ENCODE measurements around the gene CENPP.

CENPP gene

DNA sequence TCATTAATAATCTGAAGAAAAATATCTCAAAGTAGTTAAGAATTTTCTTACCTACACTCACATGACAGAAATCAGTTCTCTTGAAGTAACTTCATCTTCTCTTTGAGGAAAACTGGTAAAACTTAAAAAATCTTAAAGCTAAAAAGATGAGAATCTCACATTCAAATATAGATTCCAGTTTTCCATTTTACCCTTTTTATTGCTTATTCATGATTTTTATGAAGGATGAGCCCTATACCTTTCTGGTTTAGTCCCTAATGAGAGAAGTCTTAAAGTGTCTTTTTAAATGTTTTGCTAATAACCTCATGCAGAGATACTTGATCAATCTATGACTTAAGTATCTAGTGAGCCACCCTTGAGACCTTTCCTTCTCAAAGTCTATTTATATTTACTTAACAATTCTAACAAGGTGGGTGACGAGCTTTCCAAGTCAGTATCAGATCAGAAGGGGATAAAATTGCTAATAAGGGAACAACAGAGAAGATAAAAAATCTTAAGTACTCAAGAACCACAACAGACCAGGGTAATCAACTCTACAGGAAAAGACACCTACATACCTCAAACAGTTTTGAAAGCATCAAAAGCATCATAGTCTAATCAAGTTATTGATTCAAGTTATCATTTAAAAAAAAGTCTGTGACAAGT lies 34.8 kb upstream of the CENPP start:
- H3K36me3 ChIP-seq = peaks cover 4 to 31% (median 11%) of the 10 kb centered on the region in 3 donors
- H3K4me1 ChIP-seq = peaks cover 0 to 28% (median 17%) of the 10 kb centered on the region in 4 donors
- H3K4me3 ChIP-seq = no peak overlapping the region
- H3K9me3 ChIP-seq = no peaks in the 10 kb centered on the region
- intact Hi-C loops (cut with DNase I; ENCODE audit: low total_unique reads) = no loop called here
- DNase-seq = no peak
- TF ChIP-seq, protein P1, sequence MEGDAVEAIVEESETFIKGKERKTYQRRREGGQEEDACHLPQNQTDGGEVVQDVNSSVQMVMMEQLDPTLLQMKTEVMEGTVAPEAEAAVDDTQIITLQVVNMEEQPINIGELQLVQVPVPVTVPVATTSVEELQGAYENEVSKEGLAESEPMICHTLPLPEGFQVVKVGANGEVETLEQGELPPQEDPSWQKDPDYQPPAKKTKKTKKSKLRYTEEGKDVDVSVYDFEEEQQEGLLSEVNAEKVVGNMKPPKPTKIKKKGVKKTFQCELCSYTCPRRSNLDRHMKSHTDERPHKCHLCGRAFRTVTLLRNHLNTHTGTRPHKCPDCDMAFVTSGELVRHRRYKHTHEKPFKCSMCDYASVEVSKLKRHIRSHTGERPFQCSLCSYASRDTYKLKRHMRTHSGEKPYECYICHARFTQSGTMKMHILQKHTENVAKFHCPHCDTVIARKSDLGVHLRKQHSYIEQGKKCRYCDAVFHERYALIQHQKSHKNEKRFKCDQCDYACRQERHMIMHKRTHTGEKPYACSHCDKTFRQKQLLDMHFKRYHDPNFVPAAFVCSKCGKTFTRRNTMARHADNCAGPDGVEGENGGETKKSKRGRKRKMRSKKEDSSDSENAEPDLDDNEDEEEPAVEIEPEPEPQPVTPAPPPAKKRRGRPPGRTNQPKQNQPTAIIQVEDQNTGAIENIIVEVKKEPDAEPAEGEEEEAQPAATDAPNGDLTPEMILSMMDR (IDR thresholded peaks at IDR 0.05) = no peak
- H3K27ac ChIP-seq = no peak overlapping the region
- H3K27me3 ChIP-seq = no peaks in the 10 kb centered on the region

DNA sequence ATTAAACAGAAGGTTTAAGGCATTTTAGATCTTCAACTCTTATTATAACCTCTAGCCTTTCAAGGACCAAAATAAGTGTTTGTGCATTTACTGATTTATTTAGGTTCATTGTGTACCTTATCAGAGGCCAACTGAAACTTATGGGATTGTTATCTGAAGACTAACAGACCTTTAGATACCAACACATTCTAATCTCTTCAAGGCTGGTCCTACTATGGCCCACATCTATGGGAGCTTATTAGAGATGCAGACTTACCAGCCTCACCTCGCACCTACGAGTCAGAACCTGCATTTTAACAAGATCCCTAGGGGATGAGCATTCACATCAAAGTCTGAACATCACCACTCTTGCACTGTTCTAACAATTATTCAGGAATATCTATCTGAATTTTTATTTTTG lies 34.2 kb upstream of the CENPP start:
- TF ChIP-seq, protein P1 (IDR thresholded peaks at IDR 0.05) = no peak
- no peaks in the 10 kb centered on the region for H3K27me3 ChIP-seq

DNA sequence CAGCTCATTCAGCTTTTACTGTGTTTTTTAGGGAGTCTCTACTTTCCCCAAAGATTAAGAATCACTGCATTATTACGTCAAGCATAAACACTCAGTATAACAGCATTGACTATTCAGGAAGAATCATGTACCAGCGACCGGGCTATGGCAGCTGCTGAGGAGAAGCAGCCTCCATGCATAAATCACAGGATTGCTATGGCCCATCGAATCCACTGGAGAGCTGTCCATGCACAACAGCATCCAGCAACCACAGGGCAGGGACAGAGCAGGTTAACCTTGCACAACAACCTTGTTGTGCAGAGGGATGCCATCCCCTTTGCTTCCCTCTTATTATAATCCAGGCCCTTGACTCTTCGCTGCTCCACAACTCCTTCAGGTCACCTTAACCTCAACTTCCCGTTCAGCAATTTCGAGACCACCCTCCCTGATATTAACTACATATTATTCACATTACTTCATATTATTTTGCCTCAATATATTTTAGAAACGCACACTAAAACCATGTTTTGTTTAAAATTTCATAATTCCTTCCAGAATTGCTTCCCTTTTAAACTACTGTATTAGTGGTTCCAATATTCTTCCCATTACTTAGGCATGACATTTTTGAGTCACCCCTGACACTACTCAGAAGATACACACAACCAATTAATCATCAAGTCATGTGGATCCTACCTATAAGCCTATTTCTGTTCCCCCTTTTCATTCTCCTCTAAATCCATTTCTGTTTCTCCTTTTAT lies 33.2 kb upstream of the CENPP start:
- H3K36me3 ChIP-seq = peaks cover 2 to 23% (median 16%) of the 10 kb centered on the region in 3 donors
- TF ChIP-seq, protein P1 (IDR thresholded peaks at IDR 0.05) = no peak
- peaks cover 0 to 28% (median 17%) of the 10 kb centered on the region in 4 donors for H3K4me1 ChIP-seq
- H3K4me3 ChIP-seq = peak overlapping the region; percentile 64 to 84
- H3K27me3 ChIP-seq = no peaks in the 10 kb centered on the region
- DNase-seq = no peak
- peak overlapping the region; percentile 70 to 76 for H3K27ac ChIP-seq
- H3K9me3 ChIP-seq = no peaks in the 10 kb centered on the region
- intact Hi-C loops (cut with DNase I; ENCODE audit: low total_unique reads) = no loop called here

More for the DNA sequence above, 34.2 kb upstream of the CENPP start:
- no peak overlapping the region for H3K27ac ChIP-seq
- H3K36me3 ChIP-seq = peaks cover 0 to 24% (median 8%) of the 10 kb centered on the region in 3 donors
- no peak overlapping the region for H3K4me3 ChIP-seq
- intact Hi-C loops (cut with DNase I; ENCODE audit: low total_unique reads) = no loop called here
- H3K9me3 ChIP-seq = no peaks in the 10 kb centered on the region
- H3K4me1 ChIP-seq = peaks cover 0 to 28% (median 17%) of the 10 kb centered on the region in 4 donors
- no peak for DNase-seq

DNA sequence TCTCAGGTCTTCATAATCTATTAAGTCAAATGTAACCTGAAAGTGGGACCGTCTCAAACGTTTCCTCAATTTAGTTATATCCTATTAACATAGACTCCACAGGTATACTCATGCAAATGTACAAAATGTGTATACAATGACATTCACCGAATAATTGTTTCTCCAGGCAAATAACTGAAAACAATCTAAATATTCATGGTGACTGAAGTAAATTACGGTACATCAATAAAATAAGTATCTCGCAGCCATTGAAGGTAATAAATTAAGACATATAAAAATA lies 32.7 kb upstream of the CENPP start:
- Histone ChIP-seq H3K36me3 (peaks cover 7 to 23% (median 16%) of the 10 kb centered on the region in 3 donors), H3K4me3 (peak overlapping the region; percentile 64 to 84), H3K27me3 (no peaks in the 10 kb centered on the region), H3K27ac (peak overlapping the region; percentile 70 to 76), H3K4me1 (peaks cover 0 to 28% (median 17%) of the 10 kb centered on the region in 4 donors), H3K9me3 (no peaks in the 10 kb centered on the region)
- TF ChIP-seq, protein P1 (IDR thresholded peaks at IDR 0.05) = no peak
- no peak for DNase-seq
- intact Hi-C loops (cut with DNase I; ENCODE audit: low total_unique reads) = no loop called here

DNA sequence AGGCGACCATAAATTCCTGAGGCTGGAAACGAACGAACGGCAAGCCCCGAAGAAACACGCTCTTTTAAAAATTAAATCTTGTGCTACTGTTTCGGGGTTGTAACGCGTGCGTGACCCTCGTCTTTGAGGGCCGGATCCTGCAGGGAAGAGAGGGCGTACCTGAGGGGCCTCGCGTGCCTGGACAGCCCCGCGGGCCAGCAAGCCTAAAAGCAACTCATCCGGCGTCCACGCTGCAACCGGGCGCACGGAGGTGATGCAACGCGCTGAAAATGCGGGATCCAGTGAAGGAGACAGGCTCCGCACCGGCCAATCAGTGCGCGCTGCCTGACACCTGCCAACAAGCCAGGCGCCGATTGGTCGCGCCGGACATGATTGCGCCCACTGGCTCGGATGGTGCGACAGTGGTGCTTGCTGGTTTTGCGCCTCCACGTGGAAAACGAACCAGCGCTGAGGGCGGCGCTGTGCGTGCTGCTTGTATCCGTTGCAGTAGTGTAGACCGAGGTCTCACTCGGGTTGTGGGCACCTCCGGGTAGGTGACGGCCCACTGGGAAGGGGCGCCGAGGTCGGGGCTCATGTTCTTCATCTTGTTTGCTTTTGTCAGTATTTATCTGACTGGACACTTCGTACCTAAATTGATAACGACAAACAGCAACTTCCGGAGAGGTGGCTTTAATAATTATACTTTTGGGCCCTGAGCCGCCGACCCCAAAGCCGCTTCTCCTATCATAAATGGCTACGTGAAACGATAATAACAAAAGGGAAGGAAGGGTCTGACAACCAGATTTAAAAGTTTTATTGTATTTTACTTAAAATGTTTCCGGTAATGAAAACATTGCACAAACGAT lies 32.1 kb upstream of the CENPP start, which contains the start of gene IARS1:
IARS1 (minus strand) TSS at position 246 of the 845 bp plus-strand sequence. CDS start 4,278 bp downstream, outside the sequence.
- H3K27ac ChIP-seq = peak within 1 kb of the TSS; percentile 70 to 76
- TF ChIP-seq, protein P1 (IDR thresholded peaks at IDR 0.05) = peak; percentile 20 to 22
- peaks cover 0 to 28% (median 17%) of the 10 kb centered on the region in 4 donors for H3K4me1 ChIP-seq
- DNase-seq = peak; percentile 98 to 99
- no peaks in the 10 kb centered on the region for H3K9me3 ChIP-seq
- peak within 1 kb of the TSS; percentile 64 to 84 for H3K4me3 ChIP-seq
- intact Hi-C loops (cut with DNase I; ENCODE audit: low total_unique reads) = no loop called here
- H3K36me3 ChIP-seq = peaks cover 14 to 21% (median 20%) of the 10 kb centered on the region in 3 donors
- no peaks in the 10 kb centered on the region for H3K27me3 ChIP-seq
